ENCODE data around the gene KNSTRN. TPM values are rescaled to one million over a fixed set of nuclear protein-coding genes. Genes with fewer than 3 reads are reported as not detected.

The KNSTRN gene
- total and polyA plus RNA-seq, 2 of the 13 experiments (the other 11 are each of a cell fraction or from before 2014, with no cell fraction given) = 20.3 to 62.3 TPM

GRCh38 chr15:40439960-40440742 lies 57.6 kb downstream of the KNSTRN start (continued):
- TF ChIP-seq HMGXB3 (CRISPR knock-in tag; IDR thresholded peaks at IDR 0.05; ENCODE audit: borderline replicate concordance) = 0 out of 2 replicates have a peak, but pooled peaks have one; percentile 5
- no peak for TF ChIP-seq ZNF3 (CRISPR knock-in tag; IDR thresholded peaks at IDR 0.05)

GRCh38 chr15:40440743-40441564 lies 58.4 kb downstream of the KNSTRN start, which contains the start of gene BAHD1:
TSS of gene BAHD1 (plus strand) at chr15:40440953. CDS start at chr15:40458465, 17,512 bp downstream.
- peak within 1 kb of the TSS; percentile 29 for H2AFZ ChIP-seq (ENCODE audit: low read length)
- H4K20me1 ChIP-seq (ENCODE audit: insufficient read depth, low read length) = peaks cover 12% of the 10 kb centered on the region; the same call in 1 of the 2 replicates
- 2% methylated on average over 17 of the region's 119 CpGs for WGBS (ENCODE audit: low lambda C conversion rate)
- H3K36me3 ChIP-seq (replicated peaks in 1 of 2; ENCODE audit: control insufficient read depth in 1 of 2, insufficient read depth in 2 of 2, low read length in 2 of 2) = no peaks in the 10 kb centered on the region; a peak in 1 of 5 replicates
- POLR2A ChIA-PET = interaction anchor here (1.4 to 2.7 kb wide), 4 partner anchors 12 to 100 kb away, joined by 3 to 15 read pairs (median 7); partner anchors contain the start of genes CCDC9B, CHST14 and IVD
- peak; percentile 78 for ATAC-seq
- H3K27ac ChIP-seq (ENCODE audit: extremely low read length, insufficient read depth, low read length) = peak within 1 kb of the TSS; percentile 75
- peak within 1 kb of the TSS; percentile 72 to 88 (median 81) for H3K4me3 ChIP-seq (replicated peaks in 1 of 3; ENCODE audit: insufficient read depth in 1 of 3, low read depth in 2 of 3, low read length in 3 of 3)
- in situ Hi-C loops (cut with HindIII; ENCODE audit: extremely low pct_ligation_motif_present, low pct_unique_long_range_greater_than_20kb) (loop anchor here (5.0 kb wide), 1 partner anchor 71 kb away; no protein-coding TSS in a partner anchor), intact Hi-C loops (cut with micrococcal nuclease; ENCODE audit: unreplicated experiment) (loop anchor here (5.0 kb wide), 1 partner anchor 66 kb away; no protein-coding TSS in a partner anchor)
- CTCF ChIA-PET (ENCODE audit: low intra/inter-chr PET ratio, low total read pairs) = interaction anchor here (1.1 kb wide), 1 partner anchor 66 kb away, joined by 4 read pairs; no protein-coding TSS in a partner anchor
- peak within 1 kb of the TSS; percentile 96 for H3K4me2 ChIP-seq (ENCODE audit: low read depth, low read length)
- peaks cover 64% of the 10 kb centered on the region for H3K4me1 ChIP-seq (ENCODE audit: insufficient read depth, low read length)
- H3K9me3 ChIP-seq (ENCODE audit: low read length) = no peaks in the 10 kb centered on the region
- no TSS peak for BruUV-seq (replicated peaks)
- H3K79me2 ChIP-seq (ENCODE audit: insufficient read depth, low read length) = peaks cover 35% of the 10 kb centered on the region
- peak; percentile 44 for FAIRE-seq
- peaks cover 2 to 41% of the 10 kb centered on the region in 2 experiments; a peak in 4 of 5 replicates for H3K27me3 ChIP-seq (ENCODE audit: control insufficient read depth in 1 of 2, insufficient read depth in 2 of 2, low read length in 2 of 2)
- H3K9ac ChIP-seq (ENCODE audit: insufficient read depth, low read depth, low read length) = peak within 1 kb of the TSS; percentile 82
- peak; percentile 85 for DNase-seq (ENCODE audit: low spot score)
- TF ChIP-seq RBAK (CRISPR knock-in tag; IDR thresholded peaks at IDR 0.05) (no peak), SP5 (CRISPR knock-in tag; IDR thresholded peaks at IDR 0.05; ENCODE audit: borderline replicate concordance, low read depth) (no peak), CTCF (CRISPR knock-in tag; IDR thresholded peaks at IDR 0.05) (peak; percentile 30), JUN (CRISPR knock-in tag; IDR thresholded peaks at IDR 0.05) (no peak), JUNB (CRISPR knock-in tag; IDR thresholded peaks at IDR 0.05; ENCODE audit: borderline replicate concordance) (no peak), GABPB1 (CRISPR knock-in tag; IDR thresholded peaks at IDR 0.05) (peak; percentile 79), NFYB (CRISPR knock-in tag; IDR thresholded peaks at IDR 0.05) (peak; percentile 88), ZNF792 (CRISPR knock-in tag; IDR thresholded peaks at IDR 0.05) (0 out of 2 replicates have a peak, but pooled peaks have one; percentile 17), IKZF5 (CRISPR knock-in tag; IDR thresholded peaks at IDR 0.05) (no peak), POLR2G (IDR thresholded peaks at IDR 0.05; ENCODE audit: low read depth, low read length) (peak; percentile 43; the same call in 1 of the 2 replicates), ELF1 (CRISPR knock-in tag; IDR thresholded peaks at IDR 0.05) (peak; percentile 84)
